Measurements from ENCODE around the gene TRIM6.
"Not testable (repeated sequence)": the region's sequence is repeated elsewhere in the genome, so short reads cannot be mapped to it uniquely, and the experiment has no call there.

TRIM6 gene

DNA sequence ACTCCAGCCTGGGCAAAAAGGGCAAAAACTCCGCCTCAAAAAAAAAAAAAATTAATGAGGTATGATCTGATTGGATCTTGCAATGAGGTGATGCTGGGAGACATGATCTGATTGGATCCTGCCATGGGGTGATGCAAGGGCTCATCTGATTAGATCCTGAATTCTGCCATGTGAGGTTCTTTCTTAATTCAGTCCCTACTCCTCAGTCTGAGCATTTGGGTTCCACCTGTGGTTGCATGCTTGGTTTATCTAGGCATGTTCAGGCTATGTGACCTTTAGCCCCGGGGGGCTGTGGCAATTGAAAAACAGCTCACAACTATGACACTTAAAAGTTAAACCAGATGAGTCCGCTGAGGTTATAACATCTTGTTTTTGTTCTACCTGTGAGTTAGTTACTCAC lies 4.8 kb upstream of the TRIM6 start:
- no peak overlapping the region for H3K4me3 ChIP-seq (ENCODE audit: low read length)
- TF ChIP-seq CTCF (conservative IDR thresholded peaks at IDR 0.05; ENCODE audit: low read depth, low read length) = no peak
- no peak for DNase-seq (ENCODE audit: low read depth)

DNA sequence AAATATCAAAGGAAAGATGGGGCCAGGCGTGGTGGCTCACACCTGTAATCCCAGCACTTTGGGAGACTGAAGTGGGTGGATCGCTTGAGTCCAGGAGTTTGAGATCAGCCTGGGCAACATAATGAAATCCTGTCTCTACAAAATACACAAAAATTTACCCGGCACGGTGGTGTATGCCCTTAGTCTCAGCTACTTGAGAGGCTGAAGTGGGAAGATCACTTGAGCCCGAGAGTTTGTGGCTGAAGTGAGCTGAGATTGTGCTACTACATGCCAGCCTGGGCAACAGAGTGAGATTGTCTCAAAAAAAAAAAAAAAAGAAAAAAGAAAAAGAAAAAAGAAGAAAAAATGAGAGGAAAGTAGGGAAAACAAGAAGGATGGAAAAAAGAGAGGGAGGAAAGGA lies 3.8 kb upstream of the TRIM6 start:
- H3K4me3 ChIP-seq (ENCODE audit: low read length) = no peak overlapping the region
- no peak for TF ChIP-seq CTCF (conservative IDR thresholded peaks at IDR 0.05; ENCODE audit: low read depth, low read length)
- no peak for DNase-seq (ENCODE audit: low read depth)

DNA sequence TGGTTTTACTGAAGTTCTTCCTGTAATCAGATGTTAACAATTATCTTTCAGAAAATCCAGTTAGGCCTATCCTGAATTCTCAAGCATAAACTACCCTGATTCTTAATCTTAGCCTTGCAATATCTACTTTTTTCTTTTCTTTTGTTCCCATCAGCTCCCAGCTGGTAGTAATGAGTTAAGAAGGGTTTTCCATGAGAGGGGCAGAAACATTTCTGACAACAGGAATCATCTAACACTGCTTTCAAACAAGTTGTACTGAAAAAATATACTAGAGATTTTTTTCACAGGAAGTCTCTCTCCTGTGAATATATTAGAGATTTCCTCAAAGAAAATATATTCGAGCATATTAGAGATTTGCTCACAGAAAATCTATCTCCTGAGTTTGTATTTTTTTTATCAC lies 3.3 kb upstream of the TRIM6 start:
- no peak overlapping the region for H3K4me3 ChIP-seq (ENCODE audit: low read length)
- no peak for TF ChIP-seq CTCF (conservative IDR thresholded peaks at IDR 0.05; ENCODE audit: low read depth, low read length)
- no peak for DNase-seq (ENCODE audit: low read depth)

DNA sequence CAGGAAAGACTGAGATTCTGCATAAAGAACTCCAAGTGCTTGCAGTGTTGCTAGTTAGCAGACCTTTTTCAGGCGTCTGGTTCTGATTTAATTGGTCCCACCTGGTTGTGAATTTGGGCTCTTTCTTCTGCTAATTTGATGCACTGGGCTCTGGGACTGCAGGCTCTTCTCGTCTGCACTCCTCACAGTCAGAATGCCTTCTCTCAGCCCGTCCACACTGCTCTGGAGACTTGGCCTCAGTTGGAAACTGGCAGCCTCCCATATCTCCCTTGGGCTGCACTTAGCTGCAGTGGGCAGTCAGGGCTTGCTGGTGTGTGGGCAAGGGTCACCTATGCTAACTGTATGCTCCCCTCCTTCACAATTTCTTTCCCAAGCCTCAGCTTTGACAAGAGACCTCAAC lies 1.5 kb downstream of the TRIM6 start:
- DNase-seq (ENCODE audit: low read depth) = no peak
- no peak for TF ChIP-seq CTCF (conservative IDR thresholded peaks at IDR 0.05; ENCODE audit: low read depth, low read length)
- no peak overlapping the region for H3K4me3 ChIP-seq (ENCODE audit: low read length)

DNA sequence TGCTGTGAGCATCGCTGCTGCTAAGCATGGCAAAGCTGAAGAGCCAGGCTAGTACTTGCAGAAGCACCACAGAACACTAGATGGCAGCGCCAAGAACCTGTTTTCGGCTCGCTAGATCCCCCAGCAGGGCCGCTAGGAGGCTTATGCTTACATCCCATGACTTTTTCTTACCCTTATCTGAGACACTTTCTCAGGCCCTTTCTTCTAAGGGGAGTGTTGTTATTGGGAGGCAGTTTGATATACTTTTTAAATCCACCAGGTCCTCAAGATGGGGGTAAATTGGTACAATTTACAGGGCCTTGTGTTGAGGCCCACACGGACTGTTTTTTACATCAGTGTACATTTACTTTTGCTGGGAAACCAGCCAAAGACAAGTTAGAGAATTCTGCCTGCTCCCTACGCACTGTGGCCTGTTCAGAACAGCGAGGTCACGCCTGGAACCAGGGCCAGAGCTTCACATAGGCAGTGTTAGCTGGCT lies 4.0 kb downstream of the TRIM6 start:
- H3K4me3 ChIP-seq (ENCODE audit: low read length) = no peak overlapping the region
- DNase-seq (ENCODE audit: low read depth) = peak; percentile 74
- peak; percentile 95 for TF ChIP-seq CTCF (conservative IDR thresholded peaks at IDR 0.05; ENCODE audit: low read depth, low read length)

GRCh38 chr11:5602791-5603190 lies 6.4 kb downstream of the TRIM6 start:
- not testable (repeated sequence) for H3K4me3 ChIP-seq (ENCODE audit: low read length); DNase-seq (ENCODE audit: low read depth)

DNA sequence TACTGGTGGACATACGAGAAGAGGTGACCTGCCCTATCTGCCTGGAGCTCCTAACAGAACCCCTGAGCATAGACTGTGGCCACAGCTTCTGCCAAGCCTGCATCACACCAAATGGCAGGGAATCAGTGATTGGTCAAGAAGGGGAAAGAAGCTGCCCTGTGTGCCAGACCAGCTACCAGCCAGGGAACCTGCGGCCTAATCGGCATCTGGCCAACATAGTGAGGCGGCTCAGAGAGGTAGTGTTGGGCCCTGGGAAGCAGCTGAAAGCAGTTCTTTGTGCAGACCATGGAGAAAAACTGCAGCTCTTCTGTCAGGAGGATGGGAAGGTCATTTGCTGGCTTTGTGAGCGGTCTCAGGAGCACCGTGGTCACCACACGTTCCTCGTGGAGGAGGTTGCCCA lies 6.9 kb downstream of the TRIM6 start:
- TF ChIP-seq CTCF (conservative IDR thresholded peaks at IDR 0.05; ENCODE audit: low read depth, low read length) = no peak
- H3K4me3 ChIP-seq (ENCODE audit: low read length) = no peak overlapping the region
- no peak for DNase-seq (ENCODE audit: low read depth)

DNA sequence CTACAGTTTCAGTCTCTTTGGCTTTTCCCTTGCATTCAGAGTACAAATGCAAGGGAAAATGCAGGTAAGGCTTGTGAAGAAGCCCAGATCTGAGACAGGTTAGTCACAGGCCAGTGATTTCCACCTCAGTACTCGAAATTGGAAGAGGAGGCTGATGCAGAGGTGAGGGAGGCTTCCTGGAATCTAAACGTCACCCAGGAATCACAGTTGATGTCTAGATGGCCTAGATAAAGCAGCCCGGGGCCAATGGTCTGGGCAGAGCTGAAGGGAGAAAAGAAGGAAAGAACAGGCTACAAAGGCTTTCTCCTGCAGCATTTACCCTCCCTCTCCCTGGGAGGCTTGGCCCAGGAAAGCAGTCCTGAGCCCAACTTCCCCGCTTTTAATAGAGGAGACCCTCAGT lies 8.5 kb downstream of the TRIM6 start:
- no peak for DNase-seq (ENCODE audit: low read depth)
- no peak overlapping the region for H3K4me3 ChIP-seq (ENCODE audit: low read length)
- no peak for TF ChIP-seq CTCF (conservative IDR thresholded peaks at IDR 0.05; ENCODE audit: low read depth, low read length)
